Neural cell (in vitro differentiated cells): Measurements from ENCODE around the gene TARS2.

Source experiments
- CTCF ChIP-seq: fragments of 450-650 bp; IDR thresholded peaks from 2 replicates; pipeline ENCODE4 v1.5.1; 2014; ENCODE audit warnings: antibody characterized with exemption, mild to moderate bottlenecking, moderate library complexity; ENCODE audit not compliant: poor library complexity, severe bottlenecking
- EP300 ChIP-seq: fragments of 450-650 bp; conservative IDR thresholded peaks from 2 replicates; pipeline ENCODE4 v1.6.1; 2014; ENCODE audit warnings: antibody characterized with exemption, mild to moderate bottlenecking, moderate library complexity; ENCODE audit not compliant: poor library complexity, severe bottlenecking
- EZH2 ChIP-seq: fragments of 200-600, 300-800 bp; shearing (Covaris generic), sonication (generic); IDR thresholded peaks from 2 replicates; pipeline ENCODE4 v1.6.1; 2014; ENCODE audit warnings: antibody characterized with exemption, low read length, borderline replicate concordance, mild to moderate bottlenecking; ENCODE audit not compliant: insufficient read depth, poor library complexity, severe bottlenecking
- POLR2AphosphoS5 ChIP-seq: IDR thresholded peaks from 2 replicates; pipeline ENCODE4 v1.6.1; 2012
- RAD21 ChIP-seq: fragments of 450-650 bp; conservative IDR thresholded peaks from 2 replicates; pipeline ENCODE4 v1.6.1; 2014; ENCODE audit warnings: antibody characterized with exemption, mild to moderate bottlenecking, moderate library complexity
- TAF1 ChIP-seq: IDR thresholded peaks from 2 replicates; pipeline ENCODE4 v1.6.1; 2012; ENCODE audit warnings: low read depth

GRCh38 chr1:150551784-150552127 lies 64.5 kb downstream of the TARS2 start:
- TF ChIP-seq EP300: no peak
- no peak for TF ChIP-seq CTCF
- no peak for TF ChIP-seq TAF1
- TF ChIP-seq RAD21: no peak
- TF ChIP-seq POLR2AphosphoS5: no peak
- TF ChIP-seq EZH2: no peak
